ENCODE results near the gene KARS1.

Gene KARS1

GRCh38 chr16:75578725-75579124, 68.7 kb downstream of the KARS1 start:
- Mint-ChIP-seq H3K4me1 (ENCODE audit: low read depth) (peaks cover 20% of the 10 kb centered on the region), H3K27me3 (no peaks in the 10 kb centered on the region), H3K36me3 (no peaks in the 10 kb centered on the region), H3K27ac (peak overlapping the region; percentile 38), H3K4me3 (no peak overlapping the region), H3K9me3 (ENCODE audit: low read depth) (no peaks in the 10 kb centered on the region)

GRCh38 chr16:75578212-75578611, 69.3 kb downstream of the KARS1 start:
- Mint-ChIP-seq H3K9me3 (ENCODE audit: low read depth) (no peaks in the 10 kb centered on the region), H3K36me3 (no peaks in the 10 kb centered on the region), H3K27me3 (no peaks in the 10 kb centered on the region), H3K4me1 (ENCODE audit: low read depth) (peaks cover 25% of the 10 kb centered on the region), H3K27ac (no peak overlapping the region), H3K4me3 (no peak overlapping the region)

All from activated naive CD8-positive, alpha-beta T cell (primary cell).